Hepatocyte (in vitro differentiated cells): Measurements from ENCODE around the gene PCLAF.

ENCODE experiments used
- CTCF ChIP-seq: fragments of 200-600 bp; sonication (generic); IDR thresholded peaks from 2 replicates; pipeline ENCODE4 v1.5.1; 2016; ENCODE audit warnings: antibody characterized with exemption, mild to moderate bottlenecking; ENCODE audit not compliant: poor library complexity
- EZH2 ChIP-seq: fragments of 200-600 bp; sonication (generic); IDR thresholded peaks from 2 replicates; pipeline ENCODE4 v1.6.1; 2016; ENCODE audit warnings: antibody characterized with exemption, mild to moderate bottlenecking, borderline replicate concordance
- EZH2phosphoT487 ChIP-seq: fragments of 200-600 bp; sonication (generic); IDR thresholded peaks from one replicate; pipeline ENCODE4 v1.6.1; 2018; ENCODE audit warnings: antibody characterized with exemption, mild to moderate bottlenecking, low read depth, moderate library complexity; ENCODE audit not compliant: unreplicated experiment, severe bottlenecking

GRCh38 chr15:64429448-64429847, 48.2 kb upstream of the PCLAF start:
- TF ChIP-seq CTCF (no peak), EZH2 (no peak), EZH2phosphoT487 (no peak)
